NCI-H1048 (cell line): Measurements from ENCODE around the gene CSNK1E.

ENCODE experiments used
- DNase-seq: peaks from one replicate; lab custom pipeline; 2025; lab: John Stamatoyannopoulos, UW

The CSNK1E gene

GRCh38 chr22:38327805-38328204 lies 10.6 kb upstream of the CSNK1E start:
- DNase-seq, result no peak

DNA sequence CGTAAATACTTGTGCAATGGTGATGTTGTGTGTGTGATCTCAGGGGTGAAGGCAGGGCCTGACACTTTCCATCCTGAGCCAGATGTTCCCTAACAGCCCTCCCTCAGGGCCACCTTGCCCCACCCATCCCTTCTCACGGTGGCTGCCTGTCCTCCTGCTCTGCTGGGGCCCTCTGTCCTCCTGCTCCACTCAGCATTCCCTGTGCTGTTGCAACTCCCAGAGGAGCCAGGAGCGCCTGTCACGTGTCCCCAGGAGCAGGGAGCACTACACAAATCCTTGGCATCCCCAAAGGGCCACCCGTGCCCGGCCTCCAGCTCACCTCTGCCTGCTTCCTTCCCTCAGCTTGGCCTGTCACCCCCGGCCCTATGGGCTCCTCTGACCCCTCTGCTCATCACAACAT lies 10.2 kb upstream of the CSNK1E start:
- no peak for DNase-seq

- DNase-seq, result no peak
Measured at GRCh38 chr22:38325587-38325986, 8.4 kb upstream of the CSNK1E start.

DNA sequence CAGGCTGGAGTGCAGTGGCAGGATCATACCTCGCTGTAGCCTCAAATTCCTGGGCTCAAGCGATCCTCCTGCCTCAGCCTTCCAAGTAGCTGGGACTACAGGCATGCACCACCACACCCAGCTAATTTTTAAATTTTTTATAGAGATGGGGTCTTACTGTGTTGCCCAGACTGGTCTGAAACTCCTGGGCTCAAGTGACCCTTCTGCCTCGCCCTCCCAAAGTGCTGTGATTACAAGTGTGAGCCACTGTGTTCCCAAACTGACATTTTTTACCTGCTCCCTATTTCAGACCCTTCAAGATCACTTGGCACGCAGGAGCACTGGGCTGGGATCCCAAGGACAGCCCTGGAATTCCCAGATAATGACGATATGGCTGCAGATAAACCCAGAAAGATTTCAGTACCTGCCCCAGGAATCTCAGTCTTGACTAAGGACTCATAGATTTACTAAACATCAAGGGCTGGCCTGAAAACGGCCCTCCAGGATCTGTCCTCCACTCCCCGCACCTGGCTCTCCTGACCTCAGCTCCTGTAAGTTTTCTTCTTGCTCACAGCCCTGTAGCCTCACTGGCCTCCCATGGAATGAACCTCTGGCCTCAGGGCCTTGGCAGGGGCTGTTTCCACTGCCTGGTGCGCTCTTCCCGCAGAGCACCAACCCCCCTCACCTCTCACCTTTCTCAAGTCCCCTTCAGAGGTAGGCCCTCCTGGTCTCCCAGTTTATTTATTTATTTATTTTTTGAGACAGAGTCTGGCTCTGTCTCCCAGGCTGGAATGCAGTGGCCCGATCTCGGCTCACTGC lies 3.6 kb upstream of the CSNK1E start:
- no peak for DNase-seq

GRCh38 chr22:38318792-38319773 lies 1.9 kb upstream of the CSNK1E start:
- DNase-seq, result no peak

GRCh38 chr22:38317995-38318715 lies 922 bp upstream of the CSNK1E start:
- peak; percentile 52 for DNase-seq

DNA sequence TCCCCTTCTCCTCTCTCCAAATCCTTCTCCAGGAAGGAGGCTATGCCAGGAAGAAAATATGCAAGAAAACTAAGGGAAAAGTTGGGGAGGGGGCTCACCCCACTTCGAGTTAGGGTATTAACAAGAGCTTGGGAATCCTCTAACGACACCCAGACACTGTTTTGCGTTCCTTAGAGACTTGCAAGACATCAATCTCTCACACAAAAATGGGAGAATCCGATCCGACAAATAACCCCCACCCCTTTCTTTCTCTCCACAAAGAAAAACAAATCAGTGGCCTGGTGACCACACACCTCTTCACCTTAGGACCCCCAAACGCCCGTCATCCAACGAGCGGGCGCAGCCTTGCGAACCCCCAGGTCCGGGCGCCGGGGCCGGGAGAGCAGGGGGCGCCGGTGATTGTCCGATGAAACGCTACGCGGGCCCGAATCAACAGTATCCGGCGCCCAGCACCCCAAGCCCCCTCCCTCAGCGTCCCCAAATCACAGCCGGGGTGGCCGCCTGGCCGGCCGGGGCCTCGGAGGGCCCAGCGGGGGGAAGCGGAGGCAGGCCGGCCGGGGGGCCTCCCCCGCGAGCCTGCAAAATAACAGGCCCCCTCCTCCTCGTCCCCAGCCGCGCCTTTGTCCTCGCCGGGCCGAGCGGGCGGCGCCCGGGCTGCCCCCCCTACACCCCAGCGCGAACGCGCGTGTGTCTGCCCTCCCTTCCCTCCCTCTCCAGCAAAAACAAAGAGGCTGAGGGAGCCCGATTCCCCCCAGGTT lies 690 bp downstream of the CSNK1E start:
- no peak for DNase-seq

- no peak for DNase-seq
Measured at GRCh38 chr22:38315823-38316363, 1.3 kb downstream of the CSNK1E start.

GRCh38 chr22:38314933-38315822 lies 2.1 kb downstream of the CSNK1E start:
- no peak for DNase-seq

DNA sequence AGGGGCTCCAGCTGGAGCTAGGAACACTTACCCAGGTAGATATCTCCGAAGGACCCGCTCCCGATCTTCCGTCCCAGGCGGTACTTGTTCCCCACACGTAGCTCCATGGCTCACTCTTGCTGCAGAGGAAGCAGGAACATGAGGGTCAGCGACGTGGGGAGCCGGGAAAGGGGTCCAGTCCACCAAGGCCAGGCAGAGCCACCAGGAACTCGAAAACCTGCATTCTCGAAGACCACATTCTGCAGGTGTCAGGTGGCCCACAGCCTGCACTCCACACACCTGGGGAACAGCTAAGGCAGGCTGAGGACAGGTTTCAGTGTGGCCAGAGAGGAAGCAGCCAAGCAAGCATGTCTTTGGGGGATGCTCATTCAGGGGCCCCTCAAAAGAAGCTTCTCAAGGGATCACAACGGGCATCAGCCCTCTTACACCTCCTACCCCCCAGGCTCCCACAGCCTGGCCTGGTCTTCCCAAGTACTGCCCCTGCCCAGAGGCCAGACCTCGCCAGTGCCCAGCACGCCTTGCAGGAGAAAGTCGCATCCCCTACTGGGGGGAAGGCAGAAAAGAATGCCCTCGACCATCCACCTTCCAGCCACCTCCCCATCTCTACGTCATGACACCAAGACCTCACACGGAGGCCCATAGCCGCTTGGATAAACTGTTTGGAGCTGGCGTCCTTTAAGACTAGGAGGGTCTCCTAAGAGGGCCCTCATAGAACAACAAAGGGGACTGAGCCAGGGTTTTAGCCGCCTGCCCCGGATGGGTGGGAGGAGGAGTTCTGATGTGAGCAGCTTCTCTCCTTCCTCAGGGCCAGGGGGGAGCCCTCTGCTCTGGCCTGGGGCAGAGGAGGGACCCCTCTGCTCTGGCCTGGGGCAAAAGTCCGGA lies 2.9 kb downstream of the CSNK1E start:
- no peak for DNase-seq

- no peak for DNase-seq
Measured at GRCh38 chr22:38313384-38313955, 3.8 kb downstream of the CSNK1E start.

DNA sequence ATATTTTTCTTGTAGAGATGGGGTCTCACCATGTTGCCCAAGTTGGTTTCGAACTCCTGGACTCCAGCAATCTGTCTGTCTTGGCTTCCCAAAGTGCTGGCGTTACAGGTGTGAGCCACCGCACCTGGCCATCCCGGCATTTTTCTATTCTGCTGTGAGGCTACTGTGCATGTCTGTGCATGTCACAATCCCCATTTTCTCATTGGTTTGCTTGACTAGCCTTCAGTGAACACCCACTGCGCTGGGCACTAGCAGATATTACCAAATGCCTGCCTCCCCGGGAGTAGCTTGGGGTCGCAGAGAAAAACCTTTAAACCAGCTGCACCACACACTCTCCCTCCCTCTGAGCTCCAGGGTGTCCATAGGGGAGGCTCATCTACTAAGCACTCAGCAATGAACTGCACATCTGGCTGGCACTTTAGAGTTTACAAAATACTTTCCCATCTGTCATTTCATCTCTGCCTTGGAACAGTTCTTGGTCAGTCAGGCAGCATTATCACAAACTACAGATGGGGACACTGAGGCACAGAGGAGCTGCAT lies 4.9 kb downstream of the CSNK1E start:
- no peak for DNase-seq

GRCh38 chr22:38311323-38311620 lies 6.0 kb downstream of the CSNK1E start:
- no peak for DNase-seq

- no peak for DNase-seq
Measured at GRCh38 chr22:38310518-38311322, 6.5 kb downstream of the CSNK1E start.

- no peak for DNase-seq
Measured at GRCh38 chr22:38309614-38310517, 7.4 kb downstream of the CSNK1E start.

- DNase-seq, result no peak
Measured at GRCh38 chr22:38308791-38309498, 8.3 kb downstream of the CSNK1E start.
